HG02610 (cell line): Measurements from ENCODE around the gene R3HDM2.

ENCODE experiments used
- ATAC-seq: cut with Tn5 transposase; IDR thresholded peaks from one replicate; pipeline ENCODE4 v1.9.1; 2021; ENCODE audit warnings: mild to moderate bottlenecking, moderate library complexity; ENCODE audit not compliant: unreplicated experiment

The R3HDM2 gene

GRCh38 chr12:57273516-57273915 lies 157.3 kb downstream of the R3HDM2 start:
- ATAC-seq, result no peak

GRCh38 chr12:57272337-57273151 lies 158.3 kb downstream of the R3HDM2 start:
- no peak for ATAC-seq

GRCh38 chr12:57270966-57271470 lies 159.8 kb downstream of the R3HDM2 start:
- no peak for ATAC-seq

- ATAC-seq, result no peak
These were observed 162.6 kb downstream of the R3HDM2 start for GRCh38 chr12:57268264-57268663.

GRCh38 chr12:57266681-57267080 lies 164.2 kb downstream of the R3HDM2 start:
- ATAC-seq, result no peak

- ATAC-seq, result no peak
These were observed 167.7 kb downstream of the R3HDM2 start for GRCh38 chr12:57263096-57263495.

GRCh38 chr12:57262126-57262822 lies 168.6 kb downstream of the R3HDM2 start:
- no peak for ATAC-seq

- ATAC-seq, result no peak
These were observed 169.4 kb downstream of the R3HDM2 start for GRCh38 chr12:57261428-57261865.

- ATAC-seq, result no peak
These were observed 170.5 kb downstream of the R3HDM2 start for GRCh38 chr12:57260366-57260765.

GRCh38 chr12:57258977-57259970 lies 171.6 kb downstream of the R3HDM2 start:
- ATAC-seq, result no peak

GRCh38 chr12:57255916-57256315 lies 174.9 kb downstream of the R3HDM2 start:
- ATAC-seq, result no peak

GRCh38 chr12:57254506-57255280 lies 176.2 kb downstream of the R3HDM2 start:
- no peak for ATAC-seq

- ATAC-seq, result no peak
These were observed 179.9 kb downstream of the R3HDM2 start, which contains the start of gene STAC3 for GRCh38 chr12:57250956-57251355. STAC3 (minus strand) TSS chr12:57251187; CDS start chr12:57249636, 1,551 bp downstream.

- ATAC-seq, result no peak
These were observed 180.3 kb downstream of the R3HDM2 start for GRCh38 chr12:57250541-57250940.

GRCh38 chr12:57248934-57249742 lies 181.7 kb downstream of the R3HDM2 start:
- no peak for ATAC-seq

GRCh38 chr12:57247041-57247440 lies 183.8 kb downstream of the R3HDM2 start:
- no peak for ATAC-seq

GRCh38 chr12:57244312-57244696 lies 186.5 kb downstream of the R3HDM2 start:
- no peak for ATAC-seq

- ATAC-seq, result no peak
These were observed 187.1 kb downstream of the R3HDM2 start for GRCh38 chr12:57243521-57244311.
